GM21737 (cell line): ENCODE results near the gene PHLDB3.

Source experiments
- ATAC-seq: cut with Tn5 transposase; IDR thresholded peaks from one replicate; pipeline ENCODE4 v1.9.1; 2021; ENCODE audit warnings: mild to moderate bottlenecking, moderate library complexity; ENCODE audit not compliant: unreplicated experiment

PHLDB3 gene

GRCh38 chr19:43501661-43502418 is 2.7 kb downstream of the PHLDB3 start:
- no peak for ATAC-seq

DNA sequence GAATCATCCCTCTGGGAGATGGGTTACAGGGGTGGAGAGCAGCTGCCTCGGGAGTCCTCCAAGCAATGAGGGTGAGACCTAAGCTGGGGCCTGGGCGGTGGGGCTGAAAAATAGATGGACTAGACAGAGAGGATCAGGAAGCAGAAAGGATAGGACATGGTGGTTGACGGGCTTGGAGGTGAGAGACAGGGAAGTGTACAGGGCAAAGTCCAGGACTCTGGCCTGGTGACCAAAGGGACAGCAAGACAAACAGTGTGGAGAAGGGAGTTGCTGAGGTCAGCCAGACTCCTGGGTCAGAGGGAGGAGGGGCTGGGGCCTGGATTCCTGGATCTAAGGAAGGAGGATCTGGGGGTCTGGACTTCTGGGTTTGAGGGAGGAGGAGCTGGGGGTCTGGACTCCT is 5.5 kb downstream of the PHLDB3 start:
- ATAC-seq = no peak

GRCh38 chr19:43498233-43498842 is 6.2 kb downstream of the PHLDB3 start:
- ATAC-seq = no peak

DNA sequence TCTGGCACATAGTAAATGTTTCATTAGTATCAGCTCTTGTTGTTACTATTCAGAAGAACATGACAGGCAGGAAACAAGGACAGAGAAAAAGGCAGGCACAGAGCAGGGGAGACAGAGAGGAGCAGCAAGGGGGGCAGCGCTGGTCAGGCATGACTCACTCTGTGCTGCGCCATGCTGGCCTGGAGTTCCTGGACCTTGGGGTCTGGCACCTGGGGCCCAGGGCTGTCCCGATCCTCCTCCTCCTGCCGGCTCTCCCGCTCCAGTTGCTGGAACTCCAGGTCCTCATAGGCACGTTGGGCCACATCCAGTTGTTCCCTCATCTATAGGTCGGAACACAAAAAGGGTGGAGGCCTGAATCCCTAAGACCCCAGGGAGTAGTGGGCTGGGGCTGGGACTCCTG is 7.6 kb downstream of the PHLDB3 start:
- no peak for ATAC-seq

GRCh38 chr19:43495082-43495481 is 9.5 kb downstream of the PHLDB3 start:
- ATAC-seq = no peak

GRCh38 chr19:43490759-43491158 is 13.8 kb downstream of the PHLDB3 start:
- no peak for ATAC-seq

DNA sequence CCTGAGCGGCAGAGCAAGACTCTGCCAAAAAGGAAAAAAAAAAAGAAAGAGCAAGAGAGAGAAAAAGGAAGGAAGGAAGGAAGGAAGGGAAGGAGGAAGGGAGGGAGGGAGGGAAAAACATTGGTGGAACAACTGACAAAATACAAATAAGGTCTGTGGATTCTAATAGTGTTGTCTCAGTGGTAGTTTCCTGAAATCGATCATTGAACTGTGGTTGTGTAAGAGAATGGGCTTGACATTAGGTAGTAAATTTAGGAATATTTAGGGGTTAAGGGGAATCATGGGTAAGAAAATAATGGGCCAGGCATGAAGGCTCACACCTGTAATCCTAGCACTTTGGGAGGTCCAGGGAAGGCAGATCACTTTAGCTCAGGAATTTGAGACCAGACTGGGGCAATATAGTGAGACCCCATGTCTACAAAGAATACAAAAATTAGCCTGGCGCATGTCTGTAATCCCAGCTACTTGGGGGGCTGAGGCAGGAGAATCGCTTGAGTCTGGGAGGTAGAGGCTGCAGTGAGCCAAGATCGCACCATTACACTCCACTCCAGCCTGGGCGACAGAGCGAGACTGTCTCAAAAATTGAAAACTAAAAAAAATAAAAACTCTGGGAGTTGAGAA is 14.5 kb downstream of the PHLDB3 start:
- no peak for ATAC-seq

DNA sequence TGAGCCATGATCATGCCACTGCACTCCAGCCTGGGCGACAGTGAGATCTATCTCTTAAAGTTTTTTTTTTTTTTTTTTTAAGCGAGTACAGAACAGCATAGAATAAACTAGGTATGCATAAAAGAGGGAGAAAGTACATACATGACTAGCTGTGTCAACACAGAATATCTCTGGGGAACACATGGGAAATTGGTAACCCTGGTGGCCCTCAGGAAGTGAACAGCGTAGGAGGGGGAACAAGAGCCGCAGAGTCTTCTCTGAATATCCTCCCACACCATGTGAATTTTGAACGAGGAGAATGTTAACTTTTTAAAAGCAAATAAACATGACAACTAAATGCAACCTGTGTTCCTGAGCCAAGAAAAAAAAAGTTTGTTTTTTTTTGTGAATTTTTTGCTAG is 15.2 kb downstream of the PHLDB3 start:
- ATAC-seq = no peak

DNA sequence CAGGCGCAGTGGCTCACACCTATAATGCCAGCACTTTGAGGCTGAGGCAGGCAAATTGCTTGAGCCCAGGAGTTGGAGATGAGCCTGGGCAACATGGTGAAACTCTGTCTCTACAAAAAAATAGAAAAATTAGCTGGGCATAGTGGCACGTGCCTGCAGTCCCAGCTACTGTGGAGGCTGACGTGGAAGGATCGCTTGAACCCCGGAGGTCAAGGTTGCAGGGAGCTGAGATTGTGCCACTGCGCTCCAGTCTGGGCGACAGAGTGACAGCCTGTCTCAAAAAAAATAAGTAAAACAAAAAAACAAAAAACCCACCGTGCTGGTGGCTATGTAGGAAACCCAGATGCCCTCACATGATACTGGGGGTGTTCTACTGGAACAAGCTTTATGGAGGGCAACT is 16.4 kb downstream of the PHLDB3 start:
- ATAC-seq = no peak

DNA sequence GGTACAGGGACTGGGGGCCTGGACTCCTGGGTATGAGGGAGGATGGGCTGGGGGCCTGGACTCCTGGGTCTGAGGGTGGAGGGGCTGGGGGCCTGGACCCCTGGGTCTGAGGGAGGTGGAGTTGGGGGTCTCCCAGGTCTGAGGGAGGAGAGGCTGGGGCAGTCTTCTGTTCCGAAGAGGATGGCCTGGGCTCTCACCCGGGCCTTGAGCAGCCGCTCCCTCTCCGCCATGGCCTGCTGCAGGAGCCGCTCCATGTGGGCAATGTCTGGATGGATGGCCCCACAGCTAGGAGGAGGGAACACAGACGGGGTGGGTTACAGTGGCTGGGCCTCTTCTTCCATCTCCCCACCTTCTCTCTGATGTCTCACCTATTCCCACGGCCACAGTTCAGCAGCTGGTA is 18.1 kb downstream of the PHLDB3 start:
- no peak for ATAC-seq

- ATAC-seq = no peak
These were observed 18.6 kb downstream of the PHLDB3 start for GRCh38 chr19:43485951-43486350.

DNA sequence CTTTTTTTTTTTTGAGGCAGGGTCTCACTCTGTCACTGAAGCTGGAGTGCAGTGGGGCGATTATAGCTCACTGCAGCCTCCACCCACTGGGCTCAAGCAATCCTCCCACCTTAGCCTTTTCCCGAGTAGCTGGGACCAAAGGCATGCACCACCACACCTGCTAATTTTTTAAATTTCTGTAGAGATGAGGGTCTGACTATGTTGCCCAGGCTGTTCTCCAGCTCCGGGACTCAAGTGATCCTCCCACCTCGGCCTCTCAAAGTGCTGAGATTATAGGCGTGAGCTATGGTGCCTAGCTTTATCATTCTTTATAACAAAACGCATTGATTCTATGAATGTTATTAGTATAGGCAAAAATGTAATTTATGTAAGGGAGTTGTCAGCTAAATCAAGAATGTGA is 21.3 kb downstream of the PHLDB3 start:
- ATAC-seq = no peak

DNA sequence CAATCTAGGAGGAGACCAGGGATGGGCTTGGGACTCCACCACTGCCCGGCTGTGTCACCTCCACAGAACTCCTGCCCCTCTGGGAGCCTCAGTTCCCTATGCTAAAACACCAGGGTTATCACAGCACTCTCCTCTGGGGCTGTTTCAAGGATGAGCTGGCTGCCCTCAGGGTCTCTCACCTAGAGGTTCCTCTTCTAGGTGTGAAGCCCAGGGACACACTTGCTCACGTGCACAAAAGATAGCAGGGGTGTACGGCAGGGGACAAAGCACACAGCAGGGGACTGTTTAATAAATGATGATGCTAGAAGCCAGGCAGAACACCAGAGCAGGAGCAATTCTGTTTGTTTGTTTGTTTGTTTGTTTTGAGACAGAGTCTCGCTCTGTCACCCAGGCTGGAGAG is 22.4 kb downstream of the PHLDB3 start:
- no peak for ATAC-seq

GRCh38 chr19:43481701-43482100 is 22.8 kb downstream of the PHLDB3 start:
- no peak for ATAC-seq

GRCh38 chr19:43480574-43480973 is 24.0 kb downstream of the PHLDB3 start:
- ATAC-seq = no peak

- no peak for ATAC-seq
These were observed 24.5 kb downstream of the PHLDB3 start for GRCh38 chr19:43479961-43480561.

- ATAC-seq = no peak
These were observed 25.3 kb downstream of the PHLDB3 start for GRCh38 chr19:43479226-43479625.

GRCh38 chr19:43478323-43478722 is 26.2 kb downstream of the PHLDB3 start:
- ATAC-seq = no peak

DNA sequence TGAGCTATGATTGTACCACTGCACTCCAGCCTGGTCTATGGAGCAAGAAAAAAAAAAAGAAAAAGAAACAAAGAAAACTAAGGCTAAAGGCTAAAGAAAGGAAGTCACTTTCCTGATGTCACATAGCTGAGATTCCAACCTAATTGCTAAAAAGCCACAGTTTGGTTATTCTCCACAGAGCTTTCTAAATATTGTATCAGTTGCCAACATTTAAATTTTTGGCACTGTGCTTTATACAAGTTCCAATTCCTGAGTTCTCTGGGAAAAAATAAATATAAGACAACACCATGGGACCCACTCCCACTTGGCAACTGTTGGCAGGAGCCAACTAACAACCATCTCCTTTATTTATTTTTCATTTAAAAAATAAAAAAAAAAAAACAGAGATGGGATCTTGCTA is 27.9 kb downstream of the PHLDB3 start:
- no peak for ATAC-seq

- no peak for ATAC-seq
These were observed 29.4 kb downstream of the PHLDB3 start for GRCh38 chr19:43474986-43475705.

- no peak for ATAC-seq
These were observed 30.1 kb downstream of the PHLDB3 start for GRCh38 chr19:43474487-43474886.
